Stimulated activated CD4-positive, alpha-beta T cell treated with anti-CD3 and anti-CD28 coated beads, TNF-alpha, amount 100 ng/mL, for 4 hours (primary cell): ENCODE measurements around the gene SRP68.
"Not testable (repeated sequence)": the region's sequence is repeated elsewhere in the genome, so short reads cannot be mapped to it uniquely, and the experiment has no call there.

Experiments
- DNase-seq, 3 experiments: peaks; one replicate each; pipeline ENCODE4 v3.0.0-alpha.2; 2020; ENCODE audit warnings: low read depth in 3 of 3

The SRP68 gene

GRCh38 chr17:76076765-76077583, 4.7 kb upstream of the SRP68 start:
- DNase-seq, result no peak

GRCh38 chr17:76076146-76076764, 3.9 kb upstream of the SRP68 start:
- no peak for DNase-seq

- DNase-seq, result no peak
Observed at GRCh38 chr17:76075364-76076145, 3.2 kb upstream of the SRP68 start.

GRCh38 chr17:76074390-76075363, 2.4 kb upstream of the SRP68 start, which contains the start of gene GALR2:
Gene GALR2 (plus strand): TSS chr17:76074781. CDS start chr17:76074884, 103 bp downstream.
- DNase-seq, result no peak

- DNase-seq, result no peak
Observed at GRCh38 chr17:76071531-76072147, 678 bp downstream of the SRP68 start.

- DNase-seq, result no peak
Observed at GRCh38 chr17:76065775-76066174, 6.5 kb downstream of the SRP68 start.

- DNase-seq, result peak in 1 of 3 experiments; percentile 37
Observed at GRCh38 chr17:76063875-76064546, 8.3 kb downstream of the SRP68 start.

- DNase-seq, result not testable (repeated sequence)
Observed at GRCh38 chr17:76058264-76058663, 14.1 kb downstream of the SRP68 start.

- DNase-seq, result no peak
Observed at GRCh38 chr17:76056882-76057281, 15.4 kb downstream of the SRP68 start.

GRCh38 chr17:76054112-76054476, 18.2 kb downstream of the SRP68 start:
- no peak for DNase-seq

GRCh38 chr17:76053246-76054111, 18.8 kb downstream of the SRP68 start:
- DNase-seq, result no peak

- no peak for DNase-seq
Observed at GRCh38 chr17:76051561-76051960, 20.8 kb downstream of the SRP68 start.

GRCh38 chr17:76050538-76051467, 21.5 kb downstream of the SRP68 start:
- DNase-seq, result no peak

GRCh38 chr17:76049836-76050537, 22.3 kb downstream of the SRP68 start:
- DNase-seq, result no peak

GRCh38 chr17:76049239-76049638, 23.1 kb downstream of the SRP68 start:
- no peak for DNase-seq

- no peak for DNase-seq
Observed at GRCh38 chr17:76048711-76049110, 23.6 kb downstream of the SRP68 start.

- DNase-seq, result no peak
Observed at GRCh38 chr17:76048025-76048605, 24.2 kb downstream of the SRP68 start.
